Frontal cortex (tissue), 4 donors: ENCODE results near the gene FGF21. TPM values are rescaled to one million over a fixed set of nuclear protein-coding genes. Genes with fewer than 3 reads are reported as not detected.

Source experiments
- DNase-seq, 2 donors: peaks; one replicate each; pipeline ENCODE4 v3.0.0; 2012; ENCODE audit warnings: low spot score in 2 of 2
- FAIRE-seq: peaks from 2 replicates; lab custom pipeline; 2012; peaks lifted over from hg19 to GRCh38; lab: Jason Lieb, UNC
- small RNA-seq: library from RNA; depleted of rRNA; stranded (forward); fragments of <200 nt; gene quantifications from one replicate; pipeline ENCODE3, GENCODE V24; 2014
- total RNA-seq: library from RNA; depleted of rRNA; stranded (reverse); fragments of >200 nt; gene quantifications from one replicate; pipeline ENCODE4 v1.2.3, GENCODE V29; 2014
- donor health status: control.
- donor health status: control.
- donor health status: control.

The FGF21 gene
- total RNA-seq, 1 donor from 2014 or later: not detected

DNA sequence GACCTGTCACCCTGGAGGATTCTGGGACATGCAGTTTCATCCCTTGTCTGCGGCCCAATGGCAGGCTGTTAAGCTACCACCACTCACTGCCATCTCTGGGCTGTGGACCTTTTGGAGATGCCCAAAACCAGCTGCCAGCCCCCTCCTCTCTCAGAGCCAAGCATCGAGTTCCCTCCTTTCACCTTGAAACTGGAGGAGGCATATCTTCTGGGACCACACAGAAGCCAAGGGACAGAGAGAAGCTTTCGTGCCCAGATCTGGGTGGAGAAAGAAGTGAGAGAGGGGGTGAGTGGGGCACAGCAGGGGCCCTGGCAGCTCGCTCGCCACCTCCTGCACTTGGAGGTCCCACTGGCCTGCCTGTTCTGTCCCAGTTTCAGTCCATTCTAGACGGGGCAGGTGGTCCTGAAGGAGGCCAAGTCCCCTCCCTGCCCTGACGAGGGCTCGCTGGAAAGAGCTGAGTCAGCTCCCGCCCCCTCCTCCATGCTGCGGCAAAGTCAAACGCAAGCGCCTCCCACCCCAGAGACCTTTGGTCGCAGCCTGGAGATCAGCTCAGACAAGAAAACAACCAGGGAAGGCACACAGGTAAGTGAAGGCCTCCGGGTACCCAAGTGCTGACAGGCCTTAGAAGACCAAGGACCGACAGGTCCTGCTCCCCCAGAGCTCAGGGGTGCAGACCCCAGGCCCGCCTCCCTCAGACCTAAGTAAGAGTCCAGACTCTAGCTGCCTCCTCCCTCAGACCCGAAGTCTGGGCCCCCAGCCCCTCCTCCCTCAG lies 51.7 kb downstream of the FGF21 start:
- DNase-seq (peak in 1 of 2 donors; percentile 16), FAIRE-seq (no peak)

DNA sequence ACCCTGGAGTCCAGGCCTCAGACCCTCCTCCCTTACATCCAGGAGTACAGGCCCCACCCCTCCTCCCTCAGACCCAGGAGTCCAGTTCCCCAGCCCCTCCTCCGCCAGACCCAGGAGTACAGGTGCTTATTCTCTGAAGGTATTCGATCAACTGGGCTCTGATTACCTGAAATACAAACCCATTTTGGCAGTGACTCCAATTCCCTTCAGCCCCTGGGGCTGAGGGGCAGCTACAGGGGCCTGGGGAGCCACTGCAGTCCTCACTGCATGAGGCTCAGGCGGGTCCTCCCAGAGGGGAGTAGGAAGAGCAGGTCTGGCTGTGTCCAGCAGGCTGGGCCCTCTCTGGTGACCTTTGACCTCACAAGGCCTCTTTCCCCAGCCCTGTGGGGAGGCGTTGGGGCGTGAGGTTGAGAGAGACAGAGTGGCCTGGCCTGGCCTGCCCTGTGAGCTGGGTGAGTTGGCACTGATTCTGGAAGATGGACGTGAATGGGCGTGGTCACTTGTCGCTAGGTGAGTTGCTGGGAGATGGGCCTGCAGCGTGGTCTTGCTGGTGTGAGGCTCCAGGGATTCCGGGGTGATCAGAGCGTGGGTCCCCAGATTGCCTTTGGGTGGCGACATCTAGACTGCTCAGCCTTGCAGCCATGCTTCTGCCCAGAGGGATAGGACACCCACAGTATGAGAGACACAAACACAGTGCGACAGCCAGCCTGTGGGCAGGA lies 52.4 kb downstream of the FGF21 start:
- DNase-seq (peak in 1 of 2 donors; percentile 18), FAIRE-seq (no peak)

Small RNA genes within 50 kb of the gene (small RNA-seq; reads per million reads assigned to genes)
- gene RNU6-317P: not detected

Other genes starting within 250 kb of the FGF21 start
- gene LMTK3, start 243.7 kb upstream of the FGF21 start, total RNA-seq: 10.6 TPM
- 0.82 TPM for gene SULT2B1, start 203.4 kb upstream of the FGF21 start, total RNA-seq
- not detected for gene SPACA4, start 148.8 kb upstream of the FGF21 start, total RNA-seq
- gene FAM83E, start 140.4 kb upstream of the FGF21 start, total RNA-seq: 0.41 TPM
- gene RPL18, start 136.3 kb upstream of the FGF21 start, total RNA-seq: 1,742 TPM
- 6.9 TPM for gene SPHK2, start 136.0 kb upstream of the FGF21 start, total RNA-seq
- gene DBP, start 118.1 kb upstream of the FGF21 start, total RNA-seq: 4.9 TPM
- 12.6 TPM for gene CA11, start 109.3 kb upstream of the FGF21 start, total RNA-seq
- not detected for gene NTN5, start 82.5 kb upstream of the FGF21 start, total RNA-seq
- gene FUT2, start 59.6 kb upstream of the FGF21 start, total RNA-seq: under 0.01 TPM
- gene MAMSTR, start 35.8 kb upstream of the FGF21 start, total RNA-seq: 0.41 TPM
- 2.9 TPM for gene RASIP1, start 14.9 kb upstream of the FGF21 start, total RNA-seq
- not detected for gene IZUMO1, start 8.6 kb upstream of the FGF21 start, total RNA-seq
- gene FUT1, start 2.9 kb upstream of the FGF21 start, total RNA-seq: 0.82 TPM
- gene BCAT2, start 55.5 kb downstream of the FGF21 start, total RNA-seq: 11.4 TPM
- 1.2 TPM for gene HSD17B14, start 81.0 kb downstream of the FGF21 start, total RNA-seq
- gene PLEKHA4, start 113.1 kb downstream of the FGF21 start, total RNA-seq: 1.6 TPM
- 23.6 TPM for gene PPP1R15A, start 116.9 kb downstream of the FGF21 start, total RNA-seq
- under 0.01 TPM for gene TULP2, start 143.2 kb downstream of the FGF21 start, total RNA-seq
- 39.5 TPM for gene NUCB1, start 144.8 kb downstream of the FGF21 start, total RNA-seq
- not detected for gene DHDH, start 178.2 kb downstream of the FGF21 start, total RNA-seq
- gene BAX, start 199.4 kb downstream of the FGF21 start, total RNA-seq: 9.4 TPM
- gene FTL, start 209.8 kb downstream of the FGF21 start, total RNA-seq: 713 TPM
- gene GYS1, start 237.8 kb downstream of the FGF21 start, total RNA-seq: 12.6 TPM
- gene RUVBL2, start 238.4 kb downstream of the FGF21 start, total RNA-seq: 121 TPM